Stomach (tissue), 9 donors: ENCODE results near the gene EPB41L1. TPM values are rescaled to one million over a fixed set of nuclear protein-coding genes. Genes with fewer than 3 reads are reported as not detected.

Experiments
- DNase-seq, 2 donors: peaks; one replicate each; pipeline versions ENCODE4 v3.0.0 to v3.0.0-alpha.2; 2013 to 2019
- H3K27ac ChIP-seq, 5 donors: fragments of 200-600 bp in 4 of 5; sonication (generic) in 4 of 5; one replicate each; pipeline ENCODE4 v1.5.1; 2013 to 2019; ENCODE audit warnings: mild to moderate bottlenecking in 1 of 5, moderate library complexity in 1 of 5
- H3K27me3 ChIP-seq, 3 donors: fragments of 200-600 bp; sonication (generic); one replicate each; pipeline ENCODE4 v1.5.1; 2017 to 2019; ENCODE audit warnings: mixed run types in 1 of 3
- H3K36me3 ChIP-seq, 4 donors: fragments of 200-600 bp; sonication (generic); 1 replicate in 3 of 4; 2 replicates in 1 of 4; pipeline ENCODE4 v1.5.1; 2016 to 2019
- H3K4me1 ChIP-seq, 4 donors: fragments of 200-600 bp; sonication (generic); one replicate each; pipeline ENCODE4 v1.5.1; 2016 to 2019
- H3K4me3 ChIP-seq, 4 donors: fragments of 200-600 bp; sonication (generic) in 3 of 4; one replicate each; pipeline ENCODE4 v1.5.1; 2016 to 2019; ENCODE audit warnings: mild to moderate bottlenecking in 1 of 4
- H3K9me3 ChIP-seq, 4 donors: fragments of 200-600 bp; sonication (generic); one replicate each; pipeline ENCODE4 v1.5.1; 2016 to 2019
- CTCF ChIP-seq, 7 experiments: fragments of 450-650 bp in 4 of 7; fragments of 200-600 bp in 3 of 7; sonication (generic) in 3 of 7; IDR thresholded peaks; one replicate each; pipeline ENCODE4 v1.5.1; 2016 to 2019; ENCODE audit warnings: antibody characterized with exemption in 7 of 7, control low read depth in 2 of 7, mild to moderate bottlenecking in 1 of 7
- EP300 ChIP-seq: sonication (generic); formaldehyde crosslinking; IDR thresholded peaks from one replicate; pipeline ENCODE4 v1.6.1; 2017; ENCODE audit warnings: antibody characterized with exemption
- POLR2A ChIP-seq, 4 donors: fragments of 450-650 bp; IDR thresholded peaks; one replicate each; pipeline ENCODE4 v1.6.1; 2016; ENCODE audit warnings: antibody characterized with exemption in 4 of 4, control low read depth in 2 of 4, mild to moderate bottlenecking in 1 of 4, moderate library complexity in 1 of 4
- POLR2AphosphoS5 ChIP-seq, 3 donors: sonication (generic); formaldehyde crosslinking; IDR thresholded peaks; one replicate each; pipeline ENCODE4 v1.6.1; 2016; ENCODE audit warnings: antibody characterized with exemption in 3 of 3
- WGBS, 5 donors: extraction: QIAGEN DNeasy Blood & Tissue Kit in 3 of 5; methylation state at CpG; one replicate each; pipeline versions ENCODE4 v1.1.5 to v1.1.7; 2013 to 2018; 5-methylcytosine and 5-hydroxymethylcytosine counted together
- intact Hi-C: fragments of 100-400 bp; cut with DNase I; formaldehyde crosslinking; loops from one replicate; pipeline ENCODE4 v1.15.1; 2023; ENCODE audit warnings: low total_unique reads
- polyA plus RNA-seq, 3 donors: library from polyadenylated mRNA; stranded (reverse); fragments of 200-250 nt; gene quantifications; one replicate each; pipeline ENCODE4 v1.2.3, GENCODE V29; 2013
- total RNA-seq, 5 donors: library from RNA; depleted of rRNA; stranded (reverse); fragments of >200 nt; gene quantifications; one replicate each; pipeline versions ENCODE4 v1.1.0 to v1.2.3, GENCODE V29; 2014 to 2016
- donor health status: healthy with polysubstance abuse.
- donor health status: Bipolar disorder and iron deficiency.
- donor health status: healthy.

EPB41L1 gene
- total and polyA plus RNA-seq, 8 donors = 25.9 to 271 (median 40.4) TPM

DNA sequence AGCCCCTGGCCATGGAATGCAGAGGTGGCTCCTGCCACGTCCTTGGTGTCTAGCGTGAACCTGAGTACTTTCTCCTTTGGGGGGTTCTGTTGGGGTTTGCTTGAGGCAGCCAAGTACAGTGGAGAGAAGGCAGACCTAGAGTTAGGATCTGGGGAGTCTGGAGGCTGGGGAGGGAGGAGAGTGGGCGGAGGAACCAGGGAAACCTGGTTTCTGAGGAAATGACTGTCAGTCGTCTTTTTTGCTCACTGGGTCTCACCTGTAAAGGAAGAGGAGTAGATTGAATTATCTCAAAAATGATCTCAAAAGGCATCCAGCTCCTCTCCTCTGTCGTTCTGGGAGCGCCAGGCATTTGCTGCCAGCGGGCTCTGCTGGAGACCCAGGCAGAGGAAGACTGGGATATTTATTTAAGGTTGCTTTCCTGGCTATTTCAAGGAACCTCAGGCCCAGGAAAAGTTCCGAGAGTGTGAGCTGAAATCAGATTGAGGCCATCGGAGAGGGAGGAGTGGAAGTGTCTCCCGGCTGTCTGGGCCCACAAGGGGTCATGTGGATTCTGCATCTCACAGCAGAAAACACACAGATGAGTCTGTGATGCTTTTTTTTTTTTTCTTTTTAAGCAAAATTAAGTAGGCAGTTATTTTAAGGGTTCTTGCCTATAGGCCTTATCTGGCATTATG lies 16.1 kb downstream of the EPB41L1 start:
- 78 to 82% (median 80%) methylated on average over 10 of the region's 10 CpGs for WGBS, 5 donors
- no peak for DNase-seq
- Histone ChIP-seq H3K27me3 (no peaks in the 10 kb centered on the region), H3K36me3 (peaks cover 0 to 28% (median 20%) of the 10 kb centered on the region in 4 donors), H3K4me3 (no peak overlapping the region), H3K9me3 (no peaks in the 10 kb centered on the region), H3K4me1 (peaks cover 0 to 18% (median 11%) of the 10 kb centered on the region in 4 donors), H3K27ac (no peak overlapping the region)
- intact Hi-C loops = no loop called here
- no peak for TF ChIP-seq POLR2A (IDR thresholded peaks at IDR 0.05)
- no peak for TF ChIP-seq EP300
- no peak for TF ChIP-seq POLR2AphosphoS5 (IDR thresholded peaks at IDR 0.05)
- TF ChIP-seq CTCF (IDR thresholded peaks at IDR 0.05) = no peak

- intact Hi-C loops = no loop called here
- WGBS, 5 donors = 47 to 54% (median 49%) methylated on average over 11 of the region's 11 CpGs
- Histone ChIP-seq H3K9me3 (no peaks in the 10 kb centered on the region), H3K36me3 (peaks cover 8 to 54% (median 48%) of the 10 kb centered on the region in 4 donors), H3K4me3 (no peak overlapping the region), H3K27me3 (no peaks in the 10 kb centered on the region), H3K27ac (no peak overlapping the region), H3K4me1 (peaks cover 0 to 18% (median 9%) of the 10 kb centered on the region in 4 donors)
- DNase-seq = peak in 1 of 2 donors; percentile 66
- TF ChIP-seq CTCF (IDR thresholded peaks at IDR 0.05) (no peak), POLR2AphosphoS5 (IDR thresholded peaks at IDR 0.05) (no peak), POLR2A (IDR thresholded peaks at IDR 0.05) (no peak), EP300 (no peak)
Observed at GRCh38 chr20:36173451-36173933, 19.0 kb downstream of the EPB41L1 start.

DNA sequence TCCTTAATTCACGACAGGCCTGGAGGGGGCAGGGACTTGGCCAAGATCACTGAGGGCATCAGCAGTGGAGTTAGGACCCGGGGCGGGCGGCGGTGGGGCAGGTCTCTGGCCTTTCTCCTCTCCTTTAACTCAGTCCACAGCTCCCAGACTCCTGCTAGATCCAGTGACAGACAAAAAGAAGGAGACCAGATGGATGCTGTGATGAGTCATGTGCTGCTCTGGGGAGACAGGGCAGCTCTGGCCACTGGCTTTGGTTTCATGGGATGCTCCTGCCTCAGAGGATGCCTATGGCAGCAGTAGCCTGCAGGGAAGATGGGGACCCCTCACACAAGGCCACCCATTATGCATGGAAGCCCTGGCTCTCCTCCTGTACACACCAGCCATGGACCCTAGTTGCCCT lies 20.5 kb downstream of the EPB41L1 start:
- intact Hi-C loops = no loop called here
- H3K36me3 ChIP-seq = peaks cover 17 to 65% (median 63%) of the 10 kb centered on the region in 4 donors
- no peak for DNase-seq
- no peaks in the 10 kb centered on the region for H3K27me3 ChIP-seq
- 93 to 95% (median 94%) methylated on average over 5 of the region's 5 CpGs for WGBS, 5 donors
- H3K4me1 ChIP-seq = peaks cover 0 to 10% (median 4%) of the 10 kb centered on the region in 4 donors
- no peak overlapping the region for H3K27ac ChIP-seq
- H3K9me3 ChIP-seq = no peaks in the 10 kb centered on the region
- H3K4me3 ChIP-seq = no peak overlapping the region
- no peak for TF ChIP-seq POLR2AphosphoS5 (IDR thresholded peaks at IDR 0.05)
- TF ChIP-seq EP300 = no peak
- no peak for TF ChIP-seq POLR2A (IDR thresholded peaks at IDR 0.05)
- TF ChIP-seq CTCF (IDR thresholded peaks at IDR 0.05) = no peak

DNA sequence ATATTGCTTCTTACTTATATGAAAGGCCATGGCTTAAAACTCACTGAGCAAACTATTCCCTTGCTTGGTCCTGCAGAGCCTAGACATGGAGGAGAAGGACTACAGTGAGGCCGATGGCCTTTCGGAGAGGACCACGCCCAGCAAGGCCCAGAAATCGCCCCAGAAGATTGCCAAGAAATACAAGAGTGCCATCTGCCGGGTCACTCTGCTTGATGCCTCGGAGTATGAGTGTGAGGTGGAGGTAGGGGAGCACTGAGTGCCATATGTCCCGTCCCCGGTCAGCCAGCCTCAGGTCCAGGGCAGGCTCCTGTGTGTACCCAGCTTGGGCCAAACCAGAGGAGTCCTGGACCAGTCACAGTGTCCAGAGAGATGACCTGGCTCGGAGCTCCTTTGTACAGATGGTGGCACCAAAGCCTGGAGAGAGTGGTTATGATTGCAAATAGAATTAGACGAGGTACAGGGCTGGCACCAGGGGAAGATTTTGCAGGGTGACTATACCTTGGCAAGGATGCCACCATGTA lies 21.0 kb downstream of the EPB41L1 start:
- no peak for DNase-seq
- Histone ChIP-seq H3K27ac (no peak overlapping the region), H3K9me3 (no peaks in the 10 kb centered on the region), H3K27me3 (no peaks in the 10 kb centered on the region), H3K4me3 (no peak overlapping the region), H3K36me3 (peaks cover 17 to 70% (median 68%) of the 10 kb centered on the region in 4 donors), H3K4me1 (peaks cover 0 to 10% (median 4%) of the 10 kb centered on the region in 4 donors)
- TF ChIP-seq POLR2A (IDR thresholded peaks at IDR 0.05) (no peak), EP300 (no peak), POLR2AphosphoS5 (IDR thresholded peaks at IDR 0.05) (no peak), CTCF (IDR thresholded peaks at IDR 0.05) (no peak)
- intact Hi-C loops = no loop called here
- WGBS, 5 donors = 89 to 93% (median 90%) methylated on average over 8 to 10 of the region's 10 CpGs
